ENCODE measurements around the gene RAB8B.

Gene RAB8B

DNA sequence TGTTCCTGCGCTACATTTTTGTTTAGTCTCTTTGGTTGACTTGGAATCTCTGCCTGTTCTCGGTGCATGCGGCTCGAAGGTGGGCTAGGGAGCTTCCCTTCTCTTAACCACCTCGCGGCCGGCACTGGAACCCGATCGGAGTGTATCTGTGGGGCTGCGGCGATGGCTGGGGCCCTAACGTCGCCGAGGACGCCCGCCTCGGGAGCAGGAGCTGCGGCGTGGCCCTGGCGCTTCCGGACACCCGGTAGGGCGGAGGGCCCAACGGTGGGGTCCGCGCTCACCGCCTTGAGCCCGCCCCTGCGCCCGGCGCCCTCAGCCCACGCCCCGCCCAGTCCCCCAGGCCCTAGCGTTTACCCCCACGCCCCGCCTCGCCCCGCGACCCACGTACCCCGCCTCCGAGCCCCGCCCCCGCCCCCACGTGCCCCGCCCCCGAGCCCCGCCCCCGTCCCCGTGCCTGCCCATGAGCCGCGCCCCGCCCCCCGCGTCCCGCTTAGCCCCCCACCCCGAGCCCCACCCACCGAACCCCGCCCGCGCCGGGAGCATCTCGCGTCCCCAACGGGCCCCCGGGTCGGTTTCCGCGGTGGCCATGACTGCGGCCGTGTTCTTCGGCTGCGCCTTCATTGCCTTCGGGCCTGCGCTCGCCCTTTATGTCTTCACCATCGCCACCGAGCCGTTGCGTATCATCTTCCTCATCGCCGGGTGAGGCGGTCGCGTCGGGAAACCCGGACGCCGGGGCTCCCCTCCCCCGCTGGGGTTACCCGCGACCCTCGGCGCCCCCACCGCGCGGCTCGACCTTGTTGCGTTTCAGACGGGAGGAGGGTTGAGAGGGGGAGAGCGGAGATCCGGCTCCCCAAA lies 87.9 kb downstream of the RAB8B start, which contains the start of gene APH1B:
TSS of gene APH1B (plus strand) at position 568 of the 855 bp plus-strand sequence. CDS start at position 587, 19 bp downstream.
- DNase-seq, result peak; percentile 56 to 76 (median 68)

DNA sequence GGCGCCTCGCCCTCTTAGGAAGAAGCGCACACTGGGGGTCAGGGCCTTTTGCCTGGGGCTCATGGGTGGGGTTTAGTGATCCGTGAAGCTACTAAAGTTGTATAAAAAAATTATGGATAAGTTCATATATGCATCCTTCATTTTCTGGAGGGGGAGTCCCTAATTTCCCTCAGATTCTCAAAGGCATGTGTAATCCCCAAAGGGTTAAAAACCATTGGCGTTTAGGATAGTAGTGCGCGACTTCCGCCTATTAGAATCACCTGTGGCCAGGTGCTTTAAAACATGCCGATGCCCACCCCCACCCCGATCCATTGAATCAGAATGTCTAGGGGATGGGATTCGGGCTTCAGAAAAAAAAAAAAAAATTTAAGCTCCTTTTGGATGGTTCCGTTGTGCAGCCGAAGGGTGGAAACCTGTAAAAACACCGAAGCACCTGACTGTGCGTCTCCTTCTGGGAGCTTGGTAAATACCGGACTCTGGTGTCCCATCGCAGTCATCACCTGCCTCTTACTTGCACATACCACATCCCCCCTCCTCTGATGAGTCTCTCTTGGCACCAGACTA lies 88.6 kb downstream of the RAB8B start:
- no peak for DNase-seq

DNA sequence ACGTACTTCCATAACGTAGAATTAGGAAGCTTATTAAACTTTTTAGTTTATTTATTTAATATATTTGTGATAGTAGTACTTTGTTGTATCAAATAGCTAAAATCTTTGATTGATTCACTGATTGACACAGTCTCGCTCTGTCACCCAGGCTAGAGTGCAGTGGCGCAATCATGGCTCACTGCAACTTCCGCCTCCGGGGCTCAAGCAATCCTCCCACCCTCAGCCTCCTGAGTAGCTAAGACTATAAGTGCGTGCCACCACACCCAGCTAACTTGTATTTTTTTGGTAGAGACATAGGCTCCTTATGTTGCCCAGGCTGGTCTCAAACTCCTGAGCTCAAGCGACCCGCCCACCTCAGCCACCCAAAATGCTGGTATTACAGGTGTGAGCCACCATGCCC lies 93.7 kb downstream of the RAB8B start:
- no peak for DNase-seq

DNA sequence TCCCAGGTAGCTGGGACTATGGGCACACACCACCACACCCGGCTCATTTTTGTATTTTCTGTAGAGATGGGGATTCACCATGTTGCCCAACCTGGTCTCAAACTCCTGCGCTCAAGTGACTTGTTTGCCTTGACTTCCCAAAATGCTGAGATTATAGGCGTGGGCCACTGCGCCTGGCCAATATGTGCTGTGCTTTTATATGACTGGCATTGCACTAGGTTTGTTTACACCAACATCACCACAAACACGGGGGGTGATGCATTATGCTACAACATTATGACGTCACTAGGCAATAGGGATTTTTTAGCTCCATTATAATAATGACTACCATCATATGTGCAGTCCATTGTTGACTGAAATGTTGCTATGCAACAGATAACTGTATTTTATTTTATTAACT lies 94.9 kb downstream of the RAB8B start:
- DNase-seq, result no peak

DNA sequence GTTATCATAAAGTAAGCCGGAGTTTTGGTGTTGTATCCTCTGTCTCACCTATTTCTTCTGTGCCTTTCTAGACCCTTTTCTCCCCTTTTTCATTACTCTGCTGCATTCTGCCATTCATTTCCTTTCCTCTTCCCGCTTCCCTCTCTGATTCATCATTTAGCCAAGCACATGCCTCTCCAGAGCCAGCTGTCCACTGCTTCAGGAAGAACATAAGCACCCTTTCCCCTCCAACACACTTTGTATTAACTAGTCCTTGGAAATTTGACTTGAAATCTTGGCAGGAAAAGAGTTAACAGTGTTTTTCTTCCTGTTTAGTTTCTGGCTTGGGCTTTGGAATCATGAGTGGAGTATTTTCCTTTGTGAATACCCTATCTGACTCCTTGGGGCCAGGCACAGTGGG lies 97.7 kb downstream of the RAB8B start:
- no peak for DNase-seq

DNA sequence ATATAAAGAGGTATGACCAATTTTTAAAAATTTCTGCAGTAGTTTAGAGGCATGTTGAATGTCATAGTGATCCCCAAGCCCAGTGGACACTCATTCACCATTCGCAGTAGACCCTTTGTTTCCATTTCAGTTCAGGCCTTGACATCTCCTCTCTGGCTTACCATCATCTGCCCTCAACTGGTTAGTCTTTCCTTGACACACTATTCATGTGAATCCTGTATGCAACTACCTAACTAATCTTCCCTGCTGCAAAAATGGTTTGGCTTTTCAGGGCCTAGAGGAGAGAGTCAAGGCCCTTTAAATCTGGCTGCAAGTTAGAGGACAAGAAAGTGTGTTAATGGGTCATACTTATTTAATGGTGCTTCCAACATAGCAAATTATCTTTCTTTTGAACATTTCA lies 98.9 kb downstream of the RAB8B start:
- DNase-seq, result no peak

DNA sequence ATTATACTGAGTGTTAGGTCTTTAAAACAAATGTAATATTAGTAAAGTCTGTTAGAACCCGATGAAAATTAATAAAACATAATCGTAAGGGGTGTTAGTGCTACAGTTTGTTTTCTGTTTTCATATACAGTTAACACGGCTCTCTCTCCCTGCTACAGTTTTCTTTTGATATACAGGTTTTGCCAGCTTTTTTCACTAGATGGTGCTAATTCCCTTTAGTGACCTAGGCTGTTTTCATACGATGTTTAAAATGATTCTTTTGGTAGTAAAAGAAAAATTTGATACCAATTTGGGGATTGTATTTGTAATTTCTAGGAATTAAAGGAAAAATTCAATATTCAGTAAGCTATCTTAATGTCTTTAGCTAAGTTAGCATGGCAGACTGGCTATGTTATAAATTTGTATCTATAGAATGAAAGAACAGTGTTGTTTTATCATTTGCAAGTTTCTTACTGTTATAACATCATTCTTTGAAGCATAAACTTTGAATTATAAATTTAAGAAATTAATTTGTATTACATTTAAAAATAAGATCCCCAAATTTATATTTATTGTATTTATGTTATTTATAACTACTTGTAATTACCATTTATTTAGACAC lies 99.5 kb downstream of the RAB8B start:
- DNase-seq, result no peak

DNA sequence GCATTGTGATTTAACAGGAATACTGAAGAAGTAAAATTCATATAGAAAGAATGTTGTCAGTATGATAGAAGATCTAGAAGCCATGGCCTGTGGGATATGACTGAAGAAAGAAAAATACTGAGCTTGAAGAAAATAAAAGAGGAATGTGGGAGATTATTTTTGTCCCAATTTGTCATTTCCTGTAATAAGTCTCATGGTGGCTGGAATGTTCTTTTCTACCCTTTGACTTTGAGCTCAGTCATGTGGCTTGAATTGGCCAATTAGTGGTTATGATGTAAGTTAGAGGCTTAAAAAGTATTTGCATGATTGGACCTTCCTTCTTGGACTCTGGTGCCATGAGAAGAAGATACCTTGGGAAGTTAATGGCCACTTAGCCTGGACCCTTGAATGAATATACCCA lies 102.1 kb downstream of the RAB8B start:
- DNase-seq, result no peak

DNA sequence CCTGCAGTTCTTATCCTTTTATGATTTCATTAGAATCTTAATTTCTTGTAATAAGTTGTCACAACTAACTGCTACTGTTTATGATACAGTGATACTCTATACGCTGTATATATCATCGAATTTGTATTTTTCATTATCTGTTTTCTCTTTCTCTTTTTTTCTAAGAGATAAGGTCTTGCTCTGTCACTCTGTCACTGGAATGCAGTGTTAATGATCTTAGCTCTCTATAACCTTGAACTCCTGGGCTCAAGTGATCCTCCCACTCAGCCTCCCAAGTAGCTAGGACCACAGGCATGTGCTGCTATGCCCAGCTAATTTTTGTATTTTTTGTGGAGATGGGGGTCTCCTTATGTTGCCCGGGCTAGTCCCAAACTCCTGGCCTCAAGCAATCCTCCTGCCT lies 102.8 kb downstream of the RAB8B start:
- no peak for DNase-seq

DNA sequence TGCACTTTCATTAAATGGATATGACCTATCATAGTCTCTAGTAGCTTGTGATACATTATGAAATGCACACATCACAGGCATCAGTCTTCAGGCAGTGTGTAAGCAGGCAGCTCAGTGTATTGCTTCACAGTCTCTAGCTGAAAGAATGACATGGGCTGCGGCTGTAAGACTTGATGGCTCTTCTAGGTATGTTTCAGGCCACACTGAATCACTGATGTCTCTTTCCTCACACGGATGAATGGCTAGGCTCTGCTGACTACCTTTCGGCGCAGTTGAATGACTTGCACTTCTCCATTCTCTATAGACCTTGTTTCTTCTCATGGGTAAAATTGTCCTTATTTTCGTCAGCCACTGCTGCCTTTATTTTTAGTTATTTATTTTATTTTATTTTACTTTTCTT lies 103.4 kb downstream of the RAB8B start:
- DNase-seq, result no peak

DNA sequence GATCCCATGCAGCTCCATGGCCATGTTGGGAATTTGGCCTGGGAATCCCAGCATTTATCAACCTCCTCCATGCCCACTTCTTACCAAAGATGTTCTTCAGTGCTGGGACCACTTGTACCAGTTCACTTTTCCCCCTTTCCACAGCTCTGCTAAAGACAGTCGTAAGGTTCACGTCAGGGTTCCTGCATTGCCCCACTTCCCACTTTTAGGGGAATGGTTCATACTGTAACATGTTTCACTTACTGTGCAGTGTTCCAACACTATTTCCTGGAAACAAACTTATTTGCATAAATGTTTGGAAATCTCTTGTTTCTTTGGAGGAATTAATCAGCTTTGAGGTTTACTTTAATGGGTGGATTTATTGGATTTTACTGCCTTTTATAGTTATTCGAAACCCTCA lies 105.0 kb downstream of the RAB8B start:
- DNase-seq, result no peak

DNA sequence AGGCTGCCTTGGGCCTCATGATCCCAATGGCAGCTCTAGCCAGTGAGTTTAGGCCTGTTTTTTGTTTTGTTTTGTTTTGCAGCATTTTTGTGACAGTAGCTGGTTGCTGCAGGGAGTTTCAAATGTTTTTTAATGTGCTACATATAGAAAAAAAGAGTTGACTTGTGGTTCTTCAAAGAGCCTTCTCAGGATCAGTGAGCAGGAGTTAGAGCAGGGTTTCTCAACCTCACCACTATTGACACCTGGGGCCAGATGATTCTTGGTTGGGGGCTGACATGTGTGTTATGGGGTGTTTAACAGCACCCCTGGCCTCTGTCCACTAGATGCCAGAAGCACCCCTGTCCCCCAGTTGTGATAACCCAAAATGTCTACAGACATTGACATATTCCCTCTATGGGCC lies 105.9 kb downstream of the RAB8B start:
- no peak for DNase-seq

DNA sequence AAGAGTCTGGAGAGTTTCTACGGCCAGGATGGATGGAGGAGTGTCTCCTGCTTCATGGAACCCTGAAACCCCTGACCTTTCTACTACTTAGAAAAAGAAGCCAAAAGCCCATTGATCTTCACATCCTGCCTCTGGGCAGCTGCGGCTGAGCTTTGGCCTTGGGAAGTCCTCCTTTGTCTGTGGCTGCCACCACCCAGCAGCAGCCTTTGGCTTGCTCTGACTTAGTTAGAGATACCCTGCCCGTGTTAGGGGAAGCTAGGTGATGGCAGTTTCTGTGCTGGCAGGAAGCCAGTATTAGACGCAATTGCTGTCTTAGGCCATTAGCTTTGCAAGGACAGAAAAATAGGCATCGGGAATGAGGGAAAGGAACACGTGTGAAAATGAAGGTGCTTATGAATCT lies 106.8 kb downstream of the RAB8B start:
- no peak for DNase-seq

DNA sequence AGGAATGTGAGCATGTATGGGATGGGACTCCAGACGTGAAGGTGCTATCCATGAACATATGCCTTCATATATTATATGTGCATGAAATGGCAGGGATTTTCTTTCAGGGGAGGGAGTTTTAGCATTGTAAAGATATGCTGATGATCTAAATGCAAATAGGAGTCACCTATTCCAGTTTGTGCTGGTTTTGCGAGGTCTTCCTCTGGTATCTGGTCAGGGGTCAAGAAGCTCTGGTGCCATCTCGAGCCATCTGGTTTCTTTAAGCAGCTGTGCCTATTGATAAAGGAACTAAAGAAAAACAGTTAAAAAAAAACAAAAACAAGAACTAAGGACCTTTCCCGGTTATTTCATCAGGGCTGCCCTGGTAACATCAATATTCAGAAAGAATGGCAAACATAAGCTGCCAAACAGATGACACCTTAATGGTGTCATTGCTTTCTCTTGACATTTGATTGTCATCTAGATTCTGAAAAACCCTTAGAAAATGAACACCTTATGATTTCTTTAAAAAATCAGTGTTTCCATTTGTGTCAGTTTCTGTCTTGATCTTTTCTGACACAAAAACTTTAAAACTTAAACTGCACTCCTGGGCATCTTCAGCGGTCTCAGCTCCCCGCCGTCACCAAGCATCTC lies 110.7 kb downstream of the RAB8B start:
- no peak for DNase-seq

DNA sequence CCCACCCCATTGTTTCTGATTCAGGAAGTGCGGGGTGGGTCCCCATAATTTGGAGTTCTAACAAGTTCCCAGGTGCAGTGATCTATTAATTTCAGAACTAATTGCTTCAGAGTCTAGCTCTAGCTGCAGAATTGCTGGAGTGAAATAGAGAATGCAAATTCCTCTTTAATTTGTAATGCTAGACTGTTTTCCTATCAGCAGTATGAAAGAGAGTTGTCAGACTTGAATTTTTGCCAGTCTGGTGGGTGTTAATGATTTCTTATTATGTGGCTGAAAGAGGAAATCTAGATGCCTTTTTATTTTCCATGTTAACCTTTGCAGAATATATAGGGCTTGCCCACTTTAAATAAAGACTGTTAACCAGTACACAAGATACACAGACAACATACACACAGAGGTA lies 111.7 kb downstream of the RAB8B start:
- no peak for DNase-seq

DNA sequence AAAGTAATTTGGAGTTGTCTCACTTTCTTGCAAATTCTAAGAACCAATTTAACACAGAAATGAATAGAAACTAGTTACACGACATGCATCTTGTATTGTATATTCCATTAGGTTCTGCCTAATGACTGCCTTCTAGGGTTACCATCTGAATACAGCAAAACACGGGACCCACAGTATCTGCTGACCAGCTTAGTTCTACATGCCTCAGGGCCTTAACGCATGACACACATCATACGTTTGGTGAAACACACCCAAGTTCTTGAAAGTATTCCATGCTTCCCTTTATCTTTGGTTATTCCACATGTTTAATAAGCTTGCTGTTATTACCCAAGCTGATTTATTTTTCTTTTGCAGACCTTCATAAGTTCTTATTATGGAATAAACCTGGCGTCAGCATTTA lies 115.9 kb downstream of the RAB8B start:
- no peak for DNase-seq

DNA sequence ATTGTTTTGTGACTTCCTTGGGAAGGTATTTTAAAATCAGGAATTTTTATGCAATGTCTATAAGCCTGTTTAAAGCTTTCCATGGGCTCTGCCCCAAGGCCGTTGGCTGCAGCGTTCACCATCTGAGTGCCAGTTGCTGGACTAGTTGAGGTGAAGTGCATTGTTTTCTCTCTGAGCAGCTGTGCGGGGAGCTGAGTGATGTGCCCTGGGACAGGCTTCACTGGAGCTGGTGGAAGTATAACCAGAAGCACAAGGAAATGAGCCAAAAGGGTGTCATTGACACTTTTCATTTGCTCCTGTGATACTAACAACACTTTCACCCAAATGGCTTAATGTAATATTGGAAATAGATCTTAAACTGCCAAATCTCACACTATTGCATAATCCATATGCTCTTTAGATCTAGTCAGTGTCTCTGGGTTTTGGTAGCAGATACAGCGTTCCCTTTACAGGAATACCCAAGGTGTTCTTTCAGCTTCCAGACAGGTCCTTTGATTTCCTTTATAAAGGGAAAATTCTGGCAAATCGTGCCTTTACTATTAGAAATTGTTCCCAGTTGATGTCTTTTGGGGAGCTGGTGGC lies 117.2 kb downstream of the RAB8B start:
- no peak for DNase-seq

DNA sequence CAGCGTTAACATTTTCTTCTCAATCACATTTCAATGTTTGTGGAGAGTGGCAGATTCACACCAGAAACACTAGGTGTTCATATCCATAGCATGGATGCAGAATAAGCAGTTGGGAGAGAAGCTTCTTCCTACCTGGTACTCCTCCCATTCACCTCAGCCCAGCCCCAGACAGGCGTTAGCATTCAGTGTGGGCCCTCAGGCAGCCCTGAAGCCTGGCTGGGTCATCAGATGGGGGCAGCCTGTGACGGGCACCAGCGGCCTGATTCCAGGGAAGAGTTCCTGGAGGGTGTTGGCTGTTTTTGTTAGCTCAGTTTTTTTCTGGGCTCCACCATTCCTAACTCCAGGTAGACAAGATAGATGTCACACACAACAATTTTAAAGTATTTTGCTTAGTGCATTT lies 119.1 kb downstream of the RAB8B start:
- DNase-seq, result no peak

DNA sequence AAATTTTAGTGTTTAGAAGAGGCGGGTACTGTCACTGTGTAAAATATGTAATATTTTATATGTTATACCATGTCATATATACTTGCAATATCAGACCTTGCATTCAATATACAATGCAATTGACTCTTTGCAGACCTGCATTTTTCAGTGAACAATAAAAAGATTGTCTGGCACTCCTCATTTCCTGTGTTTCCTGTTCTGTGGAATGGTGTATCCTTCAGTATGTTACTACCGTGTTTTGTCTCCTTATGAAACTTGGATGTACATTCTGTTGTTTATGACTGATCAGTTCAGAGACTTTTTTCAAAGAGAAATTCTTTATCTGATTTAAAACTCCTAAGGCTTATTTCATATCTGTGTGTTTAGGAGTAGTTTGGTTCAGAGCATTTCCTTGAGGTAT lies 119.5 kb downstream of the RAB8B start:
- no peak for DNase-seq

DNA sequence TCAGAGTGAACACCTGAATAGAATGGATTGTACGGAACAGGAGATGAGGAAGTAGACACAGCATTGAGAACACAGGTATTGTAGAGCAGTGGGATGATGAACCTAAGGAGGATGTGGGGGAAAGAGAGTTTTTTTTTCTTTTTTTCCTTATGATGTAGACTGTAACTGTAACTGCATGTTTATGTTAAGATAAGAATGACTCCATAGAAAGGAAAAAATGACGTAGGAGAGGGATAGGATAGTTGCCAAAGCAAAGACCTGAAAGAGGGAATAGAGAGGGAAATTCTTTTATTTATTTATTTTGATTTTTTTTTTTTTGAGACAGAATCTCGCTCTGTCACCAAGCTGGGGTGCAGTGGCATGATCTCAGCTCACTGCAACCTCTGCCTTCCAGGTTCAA lies 121.2 kb downstream of the RAB8B start:
- no peak for DNase-seq

DNA sequence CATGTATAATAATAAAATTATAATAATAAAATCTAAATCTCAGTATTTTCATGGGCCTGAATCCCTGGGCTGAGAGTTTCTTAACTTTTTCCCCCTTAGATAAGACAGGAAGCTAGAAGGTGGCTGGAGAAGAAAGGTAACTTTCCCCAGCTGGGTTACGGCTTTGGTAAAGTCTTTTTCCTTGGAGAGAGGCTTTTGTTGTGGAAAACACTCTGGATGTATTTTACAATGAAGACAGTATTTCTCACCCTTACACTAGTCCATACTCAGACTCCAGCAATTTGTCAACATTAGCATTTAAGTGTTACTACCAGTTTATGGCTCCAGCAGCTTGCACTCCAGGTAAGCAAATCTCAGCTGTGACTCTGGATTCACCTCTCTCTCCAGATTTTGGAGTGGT lies 122.9 kb downstream of the RAB8B start:
- no peak for DNase-seq

DNA sequence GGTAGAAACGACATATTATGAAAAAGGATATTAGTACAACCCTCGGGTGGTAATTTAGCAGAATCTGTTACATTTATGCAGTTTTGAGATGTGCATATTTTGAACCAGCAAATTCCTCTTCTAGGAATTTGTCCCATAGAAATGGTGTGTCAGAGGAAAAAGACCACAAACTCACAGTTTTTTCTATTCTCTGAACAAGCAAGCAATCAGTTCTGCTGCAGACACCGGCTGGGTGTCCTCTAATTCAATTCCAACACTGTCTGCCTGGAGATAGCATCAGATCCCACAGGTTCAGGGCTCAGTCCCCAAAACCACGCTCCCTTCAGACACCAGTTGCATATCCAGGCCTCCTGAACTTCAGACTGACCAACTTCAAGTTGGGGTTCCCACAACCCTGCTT lies 124.4 kb downstream of the RAB8B start:
- DNase-seq, result no peak

DNA sequence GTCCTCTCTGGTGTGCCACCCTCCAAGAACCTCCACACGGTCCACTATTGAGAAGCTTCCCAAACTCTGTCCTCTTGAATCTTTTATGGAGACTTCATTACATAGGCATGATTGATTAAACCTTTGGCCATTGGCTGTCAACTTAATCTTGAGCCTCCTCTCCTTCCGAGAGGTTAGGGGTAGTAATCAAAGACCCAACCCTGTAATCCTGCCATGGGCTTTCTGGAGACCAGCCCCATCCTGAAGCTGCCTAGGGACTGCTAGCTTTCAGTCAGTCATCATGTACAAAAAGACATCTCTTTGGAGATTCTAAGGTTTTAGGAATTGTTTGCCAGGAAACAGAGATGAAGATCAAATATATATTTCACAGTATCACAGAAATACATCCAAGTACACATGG lies 125.0 kb downstream of the RAB8B start:
- no peak for DNase-seq
